ENCODE measurements around the gene ADCY9. TPM values are rescaled to one million over a fixed set of nuclear protein-coding genes. Genes with fewer than 3 reads are reported as not detected.

The ADCY9 gene
- total RNA-seq, 1 experiment from 2014 or later, result 11.5 TPM

DNA sequence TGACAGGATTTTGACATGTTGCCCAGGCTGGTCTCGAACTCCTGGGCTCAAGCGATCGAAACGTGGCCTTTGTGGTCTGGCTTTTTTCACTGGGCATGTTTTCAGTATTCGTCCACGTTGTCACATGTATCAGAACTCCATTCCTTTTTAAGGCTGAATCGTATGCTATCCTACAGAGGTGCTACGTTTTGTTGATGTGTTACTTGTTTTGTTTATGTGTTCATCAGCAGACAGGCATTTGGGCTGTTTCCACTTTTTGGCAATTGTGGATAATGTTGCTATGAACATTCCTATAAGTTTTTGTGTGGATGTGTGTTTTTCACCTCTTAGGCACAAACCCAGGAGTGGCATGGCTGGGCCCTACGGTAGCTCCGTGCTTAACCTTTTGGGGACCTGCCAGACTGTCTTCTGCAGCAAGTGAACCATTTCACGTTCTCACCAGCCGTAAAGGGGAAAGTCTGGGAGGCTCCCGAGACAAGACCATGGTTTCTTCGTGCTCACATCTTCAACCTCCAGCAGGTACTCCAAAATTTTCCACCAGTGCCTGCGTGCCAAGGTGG, 26.9 kb downstream of the ADCY9 start:
- no peak for ATAC-seq
- ChIA-PET POLR2A (no interaction called here), CTCF (interaction anchor here (1.1 kb wide), 1 partner anchor 150 kb away, joined by 3 read pairs; no protein-coding TSS in a partner anchor)
- no peak for DNase-seq (ENCODE audit: low spot score)
- Mint-ChIP-seq H3K4me3 (no peak overlapping the region), H3K27me3 (ENCODE audit: low read depth) (no peaks in the 10 kb centered on the region), H3K27ac (no peak overlapping the region; the same call in 1 of the 2 replicates), H3K9me3 (no peaks in the 10 kb centered on the region), H3K4me1 (peaks cover 18% of the 10 kb centered on the region), H3K36me3 (no peaks in the 10 kb centered on the region)
- TF ChIP-seq EMX1 (CRISPR knock-in tag; IDR thresholded peaks at IDR 0.05) (no peak), MXD4 (CRISPR knock-in tag; IDR thresholded peaks at IDR 0.05; ENCODE audit: borderline replicate concordance) (no peak), ETV6 (CRISPR knock-in tag; IDR thresholded peaks at IDR 0.05) (no peak), CREM (CRISPR knock-in tag; IDR thresholded peaks at IDR 0.05) (no peak), TCF7 (CRISPR knock-in tag; IDR thresholded peaks at IDR 0.05; ENCODE audit: low read depth) (no peak), ZNF263 (CRISPR knock-in tag; IDR thresholded peaks at IDR 0.05; ENCODE audit: low read depth) (no peak), OVOL2 (CRISPR knock-in tag; IDR thresholded peaks at IDR 0.05; ENCODE audit: borderline replicate concordance) (no peak), TEAD1 (CRISPR knock-in tag; IDR thresholded peaks at IDR 0.05) (no peak), CBFB (CRISPR knock-in tag; IDR thresholded peaks at IDR 0.05; ENCODE audit: low read depth) (no peak), SMAD3 (CRISPR knock-in tag; IDR thresholded peaks at IDR 0.05; ENCODE audit: borderline replicate concordance) (no peak), ZNF219 (CRISPR knock-in tag; IDR thresholded peaks at IDR 0.05; ENCODE audit: borderline replicate concordance) (no peak), ZNF671 (CRISPR knock-in tag; IDR thresholded peaks at IDR 0.05) (no peak), GABPB1 (CRISPR knock-in tag; IDR thresholded peaks at IDR 0.05) (no peak)
- TF ChIP-seq, protein P1, sequence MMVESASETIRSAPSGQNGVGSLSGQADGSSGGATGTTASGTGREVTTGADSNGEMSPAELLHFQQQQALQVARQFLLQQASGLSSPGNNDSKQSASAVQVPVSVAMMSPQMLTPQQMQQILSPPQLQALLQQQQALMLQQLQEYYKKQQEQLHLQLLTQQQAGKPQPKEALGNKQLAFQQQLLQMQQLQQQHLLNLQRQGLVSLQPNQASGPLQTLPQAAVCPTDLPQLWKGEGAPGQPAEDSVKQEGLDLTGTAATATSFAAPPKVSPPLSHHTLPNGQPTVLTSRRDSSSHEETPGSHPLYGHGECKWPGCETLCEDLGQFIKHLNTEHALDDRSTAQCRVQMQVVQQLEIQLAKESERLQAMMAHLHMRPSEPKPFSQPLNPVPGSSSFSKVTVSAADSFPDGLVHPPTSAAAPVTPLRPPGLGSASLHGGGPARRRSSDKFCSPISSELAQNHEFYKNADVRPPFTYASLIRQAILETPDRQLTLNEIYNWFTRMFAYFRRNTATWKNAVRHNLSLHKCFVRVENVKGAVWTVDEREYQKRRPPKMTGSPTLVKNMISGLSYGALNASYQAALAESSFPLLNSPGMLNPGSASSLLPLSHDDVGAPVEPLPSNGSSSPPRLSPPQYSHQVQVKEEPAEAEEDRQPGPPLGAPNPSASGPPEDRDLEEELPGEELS (CRISPR knock-in tag; IDR thresholded peaks at IDR 0.05), result no peak
- TF ChIP-seq, protein P2, sequence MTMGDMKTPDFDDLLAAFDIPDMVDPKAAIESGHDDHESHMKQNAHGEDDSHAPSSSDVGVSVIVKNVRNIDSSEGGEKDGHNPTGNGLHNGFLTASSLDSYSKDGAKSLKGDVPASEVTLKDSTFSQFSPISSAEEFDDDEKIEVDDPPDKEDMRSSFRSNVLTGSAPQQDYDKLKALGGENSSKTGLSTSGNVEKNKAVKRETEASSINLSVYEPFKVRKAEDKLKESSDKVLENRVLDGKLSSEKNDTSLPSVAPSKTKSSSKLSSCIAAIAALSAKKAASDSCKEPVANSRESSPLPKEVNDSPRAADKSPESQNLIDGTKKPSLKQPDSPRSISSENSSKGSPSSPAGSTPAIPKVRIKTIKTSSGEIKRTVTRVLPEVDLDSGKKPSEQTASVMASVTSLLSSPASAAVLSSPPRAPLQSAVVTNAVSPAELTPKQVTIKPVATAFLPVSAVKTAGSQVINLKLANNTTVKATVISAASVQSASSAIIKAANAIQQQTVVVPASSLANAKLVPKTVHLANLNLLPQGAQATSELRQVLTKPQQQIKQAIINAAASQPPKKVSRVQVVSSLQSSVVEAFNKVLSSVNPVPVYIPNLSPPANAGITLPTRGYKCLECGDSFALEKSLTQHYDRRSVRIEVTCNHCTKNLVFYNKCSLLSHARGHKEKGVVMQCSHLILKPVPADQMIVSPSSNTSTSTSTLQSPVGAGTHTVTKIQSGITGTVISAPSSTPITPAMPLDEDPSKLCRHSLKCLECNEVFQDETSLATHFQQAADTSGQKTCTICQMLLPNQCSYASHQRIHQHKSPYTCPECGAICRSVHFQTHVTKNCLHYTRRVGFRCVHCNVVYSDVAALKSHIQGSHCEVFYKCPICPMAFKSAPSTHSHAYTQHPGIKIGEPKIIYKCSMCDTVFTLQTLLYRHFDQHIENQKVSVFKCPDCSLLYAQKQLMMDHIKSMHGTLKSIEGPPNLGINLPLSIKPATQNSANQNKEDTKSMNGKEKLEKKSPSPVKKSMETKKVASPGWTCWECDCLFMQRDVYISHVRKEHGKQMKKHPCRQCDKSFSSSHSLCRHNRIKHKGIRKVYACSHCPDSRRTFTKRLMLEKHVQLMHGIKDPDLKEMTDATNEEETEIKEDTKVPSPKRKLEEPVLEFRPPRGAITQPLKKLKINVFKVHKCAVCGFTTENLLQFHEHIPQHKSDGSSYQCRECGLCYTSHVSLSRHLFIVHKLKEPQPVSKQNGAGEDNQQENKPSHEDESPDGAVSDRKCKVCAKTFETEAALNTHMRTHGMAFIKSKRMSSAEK (CRISPR knock-in tag; IDR thresholded peaks at IDR 0.05; ENCODE audit: borderline replicate concordance), result no peak
- TF ChIP-seq, protein P3, sequence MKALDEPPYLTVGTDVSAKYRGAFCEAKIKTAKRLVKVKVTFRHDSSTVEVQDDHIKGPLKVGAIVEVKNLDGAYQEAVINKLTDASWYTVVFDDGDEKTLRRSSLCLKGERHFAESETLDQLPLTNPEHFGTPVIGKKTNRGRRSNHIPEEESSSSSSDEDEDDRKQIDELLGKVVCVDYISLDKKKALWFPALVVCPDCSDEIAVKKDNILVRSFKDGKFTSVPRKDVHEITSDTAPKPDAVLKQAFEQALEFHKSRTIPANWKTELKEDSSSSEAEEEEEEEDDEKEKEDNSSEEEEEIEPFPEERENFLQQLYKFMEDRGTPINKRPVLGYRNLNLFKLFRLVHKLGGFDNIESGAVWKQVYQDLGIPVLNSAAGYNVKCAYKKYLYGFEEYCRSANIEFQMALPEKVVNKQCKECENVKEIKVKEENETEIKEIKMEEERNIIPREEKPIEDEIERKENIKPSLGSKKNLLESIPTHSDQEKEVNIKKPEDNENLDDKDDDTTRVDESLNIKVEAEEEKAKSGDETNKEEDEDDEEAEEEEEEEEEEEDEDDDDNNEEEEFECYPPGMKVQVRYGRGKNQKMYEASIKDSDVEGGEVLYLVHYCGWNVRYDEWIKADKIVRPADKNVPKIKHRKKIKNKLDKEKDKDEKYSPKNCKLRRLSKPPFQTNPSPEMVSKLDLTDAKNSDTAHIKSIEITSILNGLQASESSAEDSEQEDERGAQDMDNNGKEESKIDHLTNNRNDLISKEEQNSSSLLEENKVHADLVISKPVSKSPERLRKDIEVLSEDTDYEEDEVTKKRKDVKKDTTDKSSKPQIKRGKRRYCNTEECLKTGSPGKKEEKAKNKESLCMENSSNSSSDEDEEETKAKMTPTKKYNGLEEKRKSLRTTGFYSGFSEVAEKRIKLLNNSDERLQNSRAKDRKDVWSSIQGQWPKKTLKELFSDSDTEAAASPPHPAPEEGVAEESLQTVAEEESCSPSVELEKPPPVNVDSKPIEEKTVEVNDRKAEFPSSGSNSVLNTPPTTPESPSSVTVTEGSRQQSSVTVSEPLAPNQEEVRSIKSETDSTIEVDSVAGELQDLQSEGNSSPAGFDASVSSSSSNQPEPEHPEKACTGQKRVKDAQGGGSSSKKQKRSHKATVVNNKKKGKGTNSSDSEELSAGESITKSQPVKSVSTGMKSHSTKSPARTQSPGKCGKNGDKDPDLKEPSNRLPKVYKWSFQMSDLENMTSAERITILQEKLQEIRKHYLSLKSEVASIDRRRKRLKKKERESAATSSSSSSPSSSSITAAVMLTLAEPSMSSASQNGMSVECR (CRISPR knock-in tag; IDR thresholded peaks at IDR 0.05; ENCODE audit: borderline replicate concordance), result no peak
- TF ChIP-seq, protein P4, sequence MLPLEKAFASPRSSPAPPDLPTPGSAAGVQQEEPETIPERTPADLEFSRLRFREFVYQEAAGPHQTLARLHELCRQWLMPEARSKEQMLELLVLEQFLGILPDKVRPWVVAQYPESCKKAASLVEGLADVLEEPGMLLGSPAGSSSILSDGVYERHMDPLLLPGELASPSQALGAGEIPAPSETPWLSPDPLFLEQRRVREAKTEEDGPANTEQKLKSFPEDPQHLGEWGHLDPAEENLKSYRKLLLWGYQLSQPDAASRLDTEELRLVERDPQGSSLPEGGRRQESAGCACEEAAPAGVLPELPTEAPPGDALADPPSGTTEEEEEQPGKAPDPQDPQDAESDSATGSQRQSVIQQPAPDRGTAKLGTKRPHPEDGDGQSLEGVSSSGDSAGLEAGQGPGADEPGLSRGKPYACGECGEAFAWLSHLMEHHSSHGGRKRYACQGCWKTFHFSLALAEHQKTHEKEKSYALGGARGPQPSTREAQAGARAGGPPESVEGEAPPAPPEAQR (CRISPR knock-in tag; IDR thresholded peaks at IDR 0.05), result no peak
- TF ChIP-seq, protein P5, sequence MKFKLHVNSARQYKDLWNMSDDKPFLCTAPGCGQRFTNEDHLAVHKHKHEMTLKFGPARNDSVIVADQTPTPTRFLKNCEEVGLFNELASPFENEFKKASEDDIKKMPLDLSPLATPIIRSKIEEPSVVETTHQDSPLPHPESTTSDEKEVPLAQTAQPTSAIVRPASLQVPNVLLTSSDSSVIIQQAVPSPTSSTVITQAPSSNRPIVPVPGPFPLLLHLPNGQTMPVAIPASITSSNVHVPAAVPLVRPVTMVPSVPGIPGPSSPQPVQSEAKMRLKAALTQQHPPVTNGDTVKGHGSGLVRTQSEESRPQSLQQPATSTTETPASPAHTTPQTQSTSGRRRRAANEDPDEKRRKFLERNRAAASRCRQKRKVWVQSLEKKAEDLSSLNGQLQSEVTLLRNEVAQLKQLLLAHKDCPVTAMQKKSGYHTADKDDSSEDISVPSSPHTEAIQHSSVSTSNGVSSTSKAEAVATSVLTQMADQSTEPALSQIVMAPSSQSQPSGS (CRISPR knock-in tag; IDR thresholded peaks at IDR 0.05; ENCODE audit: borderline replicate concordance, low read depth), result no peak
